Naive thymus-derived CD8-positive, alpha-beta T cell (primary cell): ENCODE measurements around the gene TRAF7. TPM values are rescaled to one million over a fixed set of nuclear protein-coding genes. Genes with fewer than 3 reads are reported as not detected.

ENCODE experiments used
- ATAC-seq, 2 donors: fragments of 150-1000 bp; cut with Tn5 transposase in 1 of 2; sonication (Bioruptor Pico), chemical (Tn5 transposase) in 1 of 2; 1 replicate in 1 of 2; 2 replicates in 1 of 2; pipeline ENCODE4 v1.10.0; 2021; ENCODE audit warnings: mild to moderate bottlenecking in 2 of 2, moderate library complexity in 2 of 2
- POLR2A ChIA-PET: fragments of 350-600 bp; sonication (Branson Sonifier 250); formaldehyde crosslinking; loops from one replicate; lab custom pipeline; 2021; ENCODE audit warnings: antibody characterized with exemption; lab: Charles Lee
- DNase-seq, 10 donors: peaks; one replicate each; pipeline versions ENCODE4 v3.0.0 to v3.0.0-alpha.2; 2020 to 2022
- H3K27ac Mint-ChIP-seq, 10 donors: one replicate each; pipeline ENCODE4 v1.8.0; 2020 to 2022; ENCODE audit warnings: mild to moderate bottlenecking in 10 of 10, mixed read lengths in 10 of 10, moderate library complexity in 4 of 10, inconsistent platforms in 1 of 10
- H3K27me3 Mint-ChIP-seq, 5 donors: one replicate each; pipeline ENCODE4 v1.8.0; 2021 to 2022; ENCODE audit warnings: mixed read lengths in 5 of 5
- H3K36me3 Mint-ChIP-seq, 3 donors: one replicate each; pipeline ENCODE4 v1.8.0; 2020 to 2022; ENCODE audit warnings: mixed read lengths in 3 of 3, mild to moderate bottlenecking in 2 of 3, inconsistent platforms in 1 of 3
- H3K4me1 Mint-ChIP-seq, 4 donors: one replicate each; pipeline ENCODE4 v1.8.0; 2021 to 2022; ENCODE audit warnings: mixed read lengths in 4 of 4
- H3K4me3 Mint-ChIP-seq, 10 donors: one replicate each; pipeline ENCODE4 v1.8.0; 2020 to 2022; ENCODE audit warnings: mild to moderate bottlenecking in 10 of 10, mixed read lengths in 10 of 10, moderate library complexity in 6 of 10, inconsistent platforms in 1 of 10
- H3K9me3 Mint-ChIP-seq, 9 donors: one replicate each; pipeline ENCODE4 v1.8.0; 2020 to 2022; ENCODE audit warnings: mixed read lengths in 9 of 9, mild to moderate bottlenecking in 3 of 9, inconsistent platforms in 1 of 9, moderate library complexity in 1 of 9
- polyA plus RNA-seq, 3 donors: library from polyadenylated mRNA; unstranded; fragments of 300-500 nt; fragmentation: Illumina TruSeq; gene quantifications; one replicate each; pipeline ENCODE4 v1.2.3, GENCODE V29; 2021
- total RNA-seq, 8 experiments: library from RNA in 2 of 8; stranded (reverse) in 2 of 8; gene quantifications; one replicate each; pipeline ENCODE4 v1.2.3 and lab custom pipeline; 2021 to 2026

The TRAF7 gene
- total and polyA plus RNA-seq, 5 experiments from 2014 or later = 3.5 to 39.5 (median 8.8) TPM

DNA sequence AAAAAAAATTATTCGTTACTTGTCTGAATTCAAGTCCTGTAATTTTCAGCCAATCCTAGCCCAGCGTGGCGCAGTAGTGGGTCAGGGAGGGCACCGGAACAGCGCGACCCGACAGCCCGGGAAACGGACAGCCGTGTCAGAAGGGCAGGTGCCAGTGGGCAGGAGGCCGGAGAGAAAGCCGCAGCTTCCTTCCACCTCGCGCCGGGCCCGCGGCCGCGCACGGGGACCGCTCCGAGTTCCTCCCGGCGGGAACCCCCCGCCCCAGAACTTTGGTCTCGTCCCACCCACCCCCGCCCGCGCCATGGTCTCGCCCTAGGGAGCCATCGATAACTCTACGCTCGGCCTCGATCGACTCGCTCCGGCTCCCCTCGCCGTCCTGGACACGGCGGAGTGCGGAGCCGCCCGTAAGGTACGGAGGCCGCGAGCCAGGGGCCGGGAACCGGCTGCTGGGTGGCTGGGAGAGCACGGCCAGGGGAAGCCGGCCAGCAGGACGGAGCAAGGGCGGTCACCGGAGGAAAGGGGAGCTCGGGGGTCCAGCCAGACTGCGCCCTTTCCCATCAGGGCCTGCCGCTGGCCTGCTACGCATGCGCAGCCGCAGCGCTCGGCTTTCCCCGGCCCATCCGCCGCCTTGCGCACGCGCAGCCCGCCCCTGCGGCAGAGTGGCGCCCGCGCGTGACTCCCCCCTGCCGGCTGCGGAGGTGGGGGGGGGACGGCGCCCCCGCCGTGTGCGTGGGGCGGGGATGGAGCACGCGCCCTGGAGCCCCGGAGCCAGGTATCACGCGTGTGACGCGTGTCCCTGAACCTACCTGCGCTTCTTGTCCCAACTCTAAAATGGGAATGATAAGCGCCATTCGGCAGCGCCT, 49.8 kb downstream of the TRAF7 start, which contains the start of gene MLST8:
TSS of gene MLST8 (plus strand) at position 351 of the 863 bp plus-strand sequence. CDS start 632 bp downstream, outside the sequence.
- Mint-ChIP-seq H3K36me3 (peaks cover 0 to 22% (median 8%) of the 10 kb centered on the region in 3 donors), H3K27me3 (peaks cover 0 to 1% (median 0%) of the 10 kb centered on the region in 5 donors), H3K4me3 (peak within 1 kb of the TSS; percentile 75 to 90 (median 86)), H3K27ac (peak within 1 kb of the TSS; percentile 84 to 95 (median 92)), H3K9me3 (no peaks in the 10 kb centered on the region), H3K4me1 (peaks cover 11 to 28% (median 25%) of the 10 kb centered on the region in 4 donors)
- peak; percentile 84 to 86 for ATAC-seq
- POLR2A ChIA-PET = interaction anchor here (0.6 to 5.3 kb wide), 19 partner anchors 10 to 476 kb away, joined by 3 to 58 read pairs (median 4); partner anchors contain the start of genes AMDHD2, CASKIN1, E4F1 and ECI1
- DNase-seq = peak; percentile 86 to 99 (median 94)

DNA sequence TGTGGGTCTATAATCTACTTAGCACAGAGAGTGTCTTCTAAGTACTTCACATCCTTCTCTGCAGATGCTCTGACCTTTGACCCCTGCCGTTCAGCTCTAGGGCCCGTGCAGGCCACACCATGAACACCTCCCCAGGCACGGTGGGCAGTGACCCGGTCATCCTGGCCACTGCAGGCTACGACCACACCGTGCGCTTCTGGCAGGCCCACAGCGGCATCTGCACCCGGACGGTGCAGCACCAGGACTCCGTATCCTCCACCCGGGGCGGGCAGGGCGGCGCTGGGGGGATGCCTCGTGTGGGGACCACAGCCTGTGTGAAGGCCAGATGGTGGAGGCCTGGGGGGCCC, 50.4 kb downstream of the TRAF7 start:
- peaks cover 11 to 28% (median 25%) of the 10 kb centered on the region in 4 donors for H3K4me1 Mint-ChIP-seq
- peak overlapping the region in 9 of 10 donors; percentile 70 to 95 (median 87) for H3K27ac Mint-ChIP-seq
- POLR2A ChIA-PET = interaction anchor here (0.6 to 5.3 kb wide), 18 partner anchors 9 to 315 kb away, joined by 3 to 58 read pairs (median 4); partner anchors contain the start of genes AMDHD2, CASKIN1, E4F1 and ECI1

DNA sequence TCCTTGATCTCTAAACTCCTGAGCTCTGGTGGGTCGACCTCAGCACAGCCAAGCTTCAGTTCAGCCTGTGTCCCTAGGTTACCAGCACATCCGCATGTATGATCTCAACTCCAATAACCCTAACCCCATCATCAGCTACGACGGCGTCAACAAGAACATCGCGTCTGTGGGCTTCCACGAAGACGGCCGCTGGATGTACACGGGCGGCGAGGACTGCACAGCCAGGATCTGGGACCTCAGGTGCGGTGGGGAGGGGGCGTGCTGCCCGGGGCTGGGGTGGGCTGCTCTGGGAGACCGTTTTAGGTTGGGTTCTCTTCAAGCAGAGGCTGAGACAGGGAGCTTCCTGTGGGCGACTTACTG, 50.8 kb downstream of the TRAF7 start:
- H3K36me3 Mint-ChIP-seq = peaks cover 0 to 23% (median 8%) of the 10 kb centered on the region in 3 donors
- ATAC-seq = no peak
- peak overlapping the region; percentile 66 to 88 (median 75) for H3K4me3 Mint-ChIP-seq
- DNase-seq = no peak
- POLR2A ChIA-PET = interaction anchor here (0.5 to 5.3 kb wide), 9 partner anchors 9 to 314 kb away, joined by 3 to 58 read pairs (median 8); partner anchors contain the start of genes AMDHD2, E4F1, ECI1 and PGP
- no peaks in the 10 kb centered on the region for H3K9me3 Mint-ChIP-seq
- H3K27me3 Mint-ChIP-seq = no peaks in the 10 kb centered on the region
- H3K27ac Mint-ChIP-seq = peak overlapping the region in 6 of 10 donors; percentile 62 to 90 (median 74)
- H3K4me1 Mint-ChIP-seq = peaks cover 11 to 28% (median 25%) of the 10 kb centered on the region in 4 donors

More for the DNA sequence above, 50.4 kb downstream of the TRAF7 start:
- ATAC-seq (peak in 1 of 2 donors; percentile 15), DNase-seq (no peak)
- no peaks in the 10 kb centered on the region for H3K9me3 Mint-ChIP-seq
- H3K36me3 Mint-ChIP-seq = peaks cover 0 to 23% (median 8%) of the 10 kb centered on the region in 3 donors
- peak overlapping the region; percentile 66 to 88 (median 75) for H3K4me3 Mint-ChIP-seq
- H3K27me3 Mint-ChIP-seq = no peaks in the 10 kb centered on the region

- DNase-seq (no peak), ATAC-seq (no peak)
- H3K36me3 Mint-ChIP-seq = peaks cover 0 to 23% (median 8%) of the 10 kb centered on the region in 3 donors
- POLR2A ChIA-PET = interaction anchor here (0.5 to 5.3 kb wide), 10 partner anchors 8 to 314 kb away, joined by 3 to 58 read pairs (median 7); partner anchors contain the start of genes AMDHD2, E4F1, ECI1 and PGP
- no peaks in the 10 kb centered on the region for H3K27me3 Mint-ChIP-seq
- peak overlapping the region in 9 of 10 donors; percentile 24 to 88 (median 74) for H3K4me3 Mint-ChIP-seq
- H3K27ac Mint-ChIP-seq = peak overlapping the region in 4 of 10 donors; percentile 40 to 90 (median 71)
- peaks cover 11 to 28% (median 25%) of the 10 kb centered on the region in 4 donors for H3K4me1 Mint-ChIP-seq
- H3K9me3 Mint-ChIP-seq = no peaks in the 10 kb centered on the region
These were observed 51.3 kb downstream of the TRAF7 start for GRCh38 chr16:2206780-2207433.

- peak overlapping the region in 5 of 10 donors; percentile 14 to 86 (median 58) for H3K27ac Mint-ChIP-seq
- ATAC-seq = no peak
- H3K4me3 Mint-ChIP-seq = peak overlapping the region in 8 of 10 donors; percentile 7 to 70 (median 56)
- H3K9me3 Mint-ChIP-seq = no peaks in the 10 kb centered on the region
- no peaks in the 10 kb centered on the region for H3K27me3 Mint-ChIP-seq
- peaks cover 0 to 23% (median 8%) of the 10 kb centered on the region in 3 donors for H3K36me3 Mint-ChIP-seq
- POLR2A ChIA-PET = interaction anchor here (1.4 kb wide), 1 partner anchor 15 kb away, joined by 4 read pairs; the partner anchor contains the start of gene E4F1
- peaks cover 13 to 35% (median 31%) of the 10 kb centered on the region in 4 donors for H3K4me1 Mint-ChIP-seq
- DNase-seq = no peak
These were observed 52.3 kb downstream of the TRAF7 start for GRCh38 chr16:2207872-2208271.

GRCh38 chr16:2208308-2208707, 52.7 kb downstream of the TRAF7 start:
- DNase-seq = no peak
- peak overlapping the region in 1 of 10 donors; percentile 24 for H3K4me3 Mint-ChIP-seq
- ATAC-seq = no peak
- H3K36me3 Mint-ChIP-seq = peaks cover 0 to 23% (median 8%) of the 10 kb centered on the region in 3 donors
- no peak overlapping the region for H3K27ac Mint-ChIP-seq
- peaks cover 14 to 40% (median 34%) of the 10 kb centered on the region in 4 donors for H3K4me1 Mint-ChIP-seq
- no peaks in the 10 kb centered on the region for H3K27me3 Mint-ChIP-seq
- no peaks in the 10 kb centered on the region for H3K9me3 Mint-ChIP-seq
- POLR2A ChIA-PET = interaction anchor here (1.4 kb wide), 2 partner anchors 15 to 54 kb away, joined by 4 to 5 read pairs; partner anchors contain the start of gene E4F1

DNA sequence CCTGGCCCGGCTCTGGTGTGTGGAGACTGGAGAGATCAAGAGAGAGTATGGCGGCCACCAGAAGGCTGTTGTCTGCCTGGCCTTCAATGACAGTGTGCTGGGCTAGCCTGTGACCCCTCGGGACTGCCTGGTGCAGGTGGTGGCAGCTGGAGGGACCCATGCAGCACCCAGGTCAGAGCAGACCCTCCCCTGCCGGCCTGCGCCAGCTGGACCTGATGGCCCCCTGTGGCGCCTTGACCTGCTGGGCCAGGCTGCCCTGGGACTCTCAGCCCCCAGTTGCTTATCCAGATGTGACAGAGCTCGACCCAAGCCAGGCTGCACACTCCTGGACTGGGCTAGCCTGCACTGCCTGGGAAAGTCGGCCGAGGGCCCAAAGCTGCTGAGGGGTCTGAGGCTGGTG, 53.2 kb downstream of the TRAF7 start:
- Mint-ChIP-seq H3K9me3 (no peaks in the 10 kb centered on the region), H3K4me3 (peak overlapping the region in 1 of 10 donors; percentile 24), H3K27me3 (no peaks in the 10 kb centered on the region), H3K27ac (no peak overlapping the region), H3K4me1 (peaks cover 15 to 42% (median 38%) of the 10 kb centered on the region in 4 donors), H3K36me3 (peaks cover 0 to 23% (median 8%) of the 10 kb centered on the region in 3 donors)
- POLR2A ChIA-PET = interaction anchor here (1.4 kb wide), 2 partner anchors 14 to 54 kb away, joined by 4 to 5 read pairs; partner anchors contain the start of gene E4F1
- DNase-seq (no peak), ATAC-seq (no peak)

- ATAC-seq (no peak), DNase-seq (no peak)
- Mint-ChIP-seq H3K4me1 (peaks cover 13 to 41% (median 36%) of the 10 kb centered on the region in 4 donors), H3K27me3 (no peaks in the 10 kb centered on the region), H3K27ac (no peak overlapping the region), H3K4me3 (no peak overlapping the region), H3K36me3 (peaks cover 0 to 23% (median 8%) of the 10 kb centered on the region in 3 donors), H3K9me3 (no peaks in the 10 kb centered on the region)
- POLR2A ChIA-PET = interaction anchor here (1.4 kb wide), 1 partner anchor 55 kb away, joined by 5 read pairs; no protein-coding TSS in a partner anchor
These were observed 53.9 kb downstream of the TRAF7 start for GRCh38 chr16:2209258-2210008.

- Mint-ChIP-seq H3K9me3 (no peaks in the 10 kb centered on the region), H3K27me3 (no peaks in the 10 kb centered on the region), H3K27ac (no peak overlapping the region), H3K36me3 (peaks cover 0 to 23% (median 8%) of the 10 kb centered on the region in 3 donors), H3K4me3 (no peak overlapping the region), H3K4me1 (peaks cover 10 to 38% (median 32%) of the 10 kb centered on the region in 4 donors)
- POLR2A ChIA-PET = no interaction called here
- DNase-seq (no peak), ATAC-seq (no peak)
These were observed 54.4 kb downstream of the TRAF7 start for GRCh38 chr16:2210009-2210332.

DNA sequence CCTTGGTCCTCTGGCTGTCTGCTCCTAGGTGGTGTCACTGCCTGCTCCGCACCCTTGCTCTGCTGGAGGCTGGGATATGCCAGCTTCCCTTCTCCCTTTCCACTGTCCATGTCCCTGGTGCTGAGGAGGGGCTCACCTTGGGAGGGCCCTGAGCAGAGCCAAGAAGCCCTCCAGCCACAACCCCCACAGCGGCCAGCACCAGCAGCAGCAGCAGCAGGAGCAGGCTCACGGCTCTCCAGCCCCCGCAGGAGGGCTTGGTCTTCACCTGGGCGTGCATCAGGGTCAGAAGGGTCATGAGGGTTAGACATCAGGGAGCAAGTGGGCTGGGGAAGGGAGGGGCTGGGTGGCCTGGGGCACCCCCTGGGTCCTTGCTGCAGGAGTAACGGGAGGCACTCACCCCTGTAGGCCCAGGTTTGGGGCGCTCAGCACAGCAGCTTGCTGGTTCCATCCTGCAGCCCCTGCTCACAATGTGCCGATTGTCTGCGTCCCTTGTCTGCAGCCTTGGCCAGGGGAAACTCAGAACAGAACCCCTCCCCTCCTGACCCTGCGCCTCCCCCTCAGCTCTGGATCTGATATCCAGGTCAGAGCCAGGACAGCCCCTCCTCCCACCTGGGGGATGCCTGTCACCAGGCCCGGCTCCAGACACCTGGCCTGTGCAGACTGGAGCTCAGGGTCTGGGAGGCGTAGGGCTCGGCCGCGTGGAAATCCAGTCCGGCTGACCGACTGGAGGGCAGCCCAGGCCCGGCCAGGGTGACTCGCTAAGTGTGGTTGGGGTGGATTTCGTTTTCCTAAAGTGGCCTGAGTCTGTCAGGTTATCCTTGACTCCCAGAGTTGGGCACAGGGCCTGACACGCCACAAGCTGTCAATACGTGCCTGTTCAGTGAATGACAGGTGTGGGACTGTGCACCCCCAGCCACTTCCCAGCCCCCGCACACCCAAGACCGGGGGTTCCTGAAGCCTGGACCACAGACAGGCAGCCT, 55.1 kb downstream of the TRAF7 start, which contains the start of gene BRICD5:
TSS of gene BRICD5 (minus strand) at position 478 of the 980 bp plus-strand sequence. CDS start at position 448, 30 bp downstream.
- H3K4me3 Mint-ChIP-seq = peak within 1 kb of the TSS in 3 of 10 donors; percentile 20 to 60 (median 46)
- H3K9me3 Mint-ChIP-seq = no peaks in the 10 kb centered on the region
- no peaks in the 10 kb centered on the region for H3K27me3 Mint-ChIP-seq
- ATAC-seq (no peak), DNase-seq (no peak)
- H3K36me3 Mint-ChIP-seq = peaks cover 0 to 23% (median 8%) of the 10 kb centered on the region in 3 donors
- H3K4me1 Mint-ChIP-seq = peaks cover 10 to 39% (median 33%) of the 10 kb centered on the region in 4 donors
- peak within 1 kb of the TSS in 3 of 10 donors; percentile 24 to 70 (median 54) for H3K27ac Mint-ChIP-seq
- POLR2A ChIA-PET = interaction anchor here (0.7 kb wide), 1 partner anchor 10 kb away, joined by 3 read pairs; no protein-coding TSS in a partner anchor
